Fibroblast of pulmonary artery (primary cell): ENCODE data around the gene CCDC171.
A peak's percentile ranks its signal among the peaks of the same experiment; 100 is the strongest.

Experiments
- DNase-seq: peaks from one replicate; pipeline ENCODE4 v3.0.0-alpha.2; 2010; ENCODE audit warnings: low read depth
- H3K4me3 ChIP-seq: replicated peaks from 2 replicates; pipeline ENCODE4 v1.5.1; 2011; ENCODE audit warnings: low read depth, mild to moderate bottlenecking, control low read depth, low read length, moderate library complexity
- TF ChIP-seq, protein P1 (sequence below): IDR thresholded peaks from 2 replicates; pipeline ENCODE4 v1.5.1; 2011; ENCODE audit warnings: mild to moderate bottlenecking, control low read depth, low read length, inconsistent platforms; ENCODE audit errors: missing control alignments

CCDC171 gene

DNA sequence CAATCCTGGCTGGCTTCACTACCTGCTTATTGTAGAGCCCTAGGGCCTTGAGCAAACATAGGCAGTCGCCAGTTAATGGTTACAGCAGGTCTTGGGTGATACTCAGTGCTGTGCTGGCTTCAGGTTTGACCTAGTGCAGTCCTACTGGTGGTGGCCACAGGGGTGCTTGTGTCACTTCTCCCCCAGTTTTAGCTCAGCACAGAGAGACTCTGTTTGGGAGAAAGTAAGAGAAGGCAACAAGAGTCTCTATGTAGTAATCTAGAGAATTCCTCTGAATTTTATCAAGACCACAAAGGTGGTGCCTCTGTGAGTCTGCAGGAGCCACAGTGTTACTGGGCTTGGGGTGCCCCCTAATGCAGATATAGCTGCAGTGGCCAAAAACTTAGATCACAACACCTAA, 165.6 kb downstream of the CCDC171 start:
- no peak overlapping the region for H3K4me3 ChIP-seq

DNA sequence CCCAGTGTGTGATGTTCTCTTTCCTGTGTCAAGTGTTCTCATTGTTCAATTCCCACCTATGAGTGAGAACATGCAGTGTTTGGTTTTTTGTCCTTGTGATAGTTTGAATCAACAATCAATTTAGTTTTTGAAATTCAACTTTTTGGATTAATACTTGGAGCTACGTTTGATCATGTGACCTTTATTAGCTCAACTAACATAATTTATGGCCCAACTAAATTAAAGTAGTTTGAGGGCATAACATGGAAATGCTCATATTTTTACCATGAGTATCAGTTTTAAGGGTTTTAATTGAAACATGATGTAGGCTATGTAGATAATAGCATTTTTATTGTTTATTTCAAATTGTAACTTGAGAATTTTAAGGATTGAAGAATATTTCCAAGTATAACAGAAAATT, 168.0 kb downstream of the CCDC171 start:
- DNase-seq, result no peak
- TF ChIP-seq, protein P1, sequence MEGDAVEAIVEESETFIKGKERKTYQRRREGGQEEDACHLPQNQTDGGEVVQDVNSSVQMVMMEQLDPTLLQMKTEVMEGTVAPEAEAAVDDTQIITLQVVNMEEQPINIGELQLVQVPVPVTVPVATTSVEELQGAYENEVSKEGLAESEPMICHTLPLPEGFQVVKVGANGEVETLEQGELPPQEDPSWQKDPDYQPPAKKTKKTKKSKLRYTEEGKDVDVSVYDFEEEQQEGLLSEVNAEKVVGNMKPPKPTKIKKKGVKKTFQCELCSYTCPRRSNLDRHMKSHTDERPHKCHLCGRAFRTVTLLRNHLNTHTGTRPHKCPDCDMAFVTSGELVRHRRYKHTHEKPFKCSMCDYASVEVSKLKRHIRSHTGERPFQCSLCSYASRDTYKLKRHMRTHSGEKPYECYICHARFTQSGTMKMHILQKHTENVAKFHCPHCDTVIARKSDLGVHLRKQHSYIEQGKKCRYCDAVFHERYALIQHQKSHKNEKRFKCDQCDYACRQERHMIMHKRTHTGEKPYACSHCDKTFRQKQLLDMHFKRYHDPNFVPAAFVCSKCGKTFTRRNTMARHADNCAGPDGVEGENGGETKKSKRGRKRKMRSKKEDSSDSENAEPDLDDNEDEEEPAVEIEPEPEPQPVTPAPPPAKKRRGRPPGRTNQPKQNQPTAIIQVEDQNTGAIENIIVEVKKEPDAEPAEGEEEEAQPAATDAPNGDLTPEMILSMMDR, result no peak
- no peak overlapping the region for H3K4me3 ChIP-seq

More for the DNA sequence above, 165.6 kb downstream of the CCDC171 start:
- TF ChIP-seq, protein P1, result no peak
- DNase-seq, result no peak

DNA sequence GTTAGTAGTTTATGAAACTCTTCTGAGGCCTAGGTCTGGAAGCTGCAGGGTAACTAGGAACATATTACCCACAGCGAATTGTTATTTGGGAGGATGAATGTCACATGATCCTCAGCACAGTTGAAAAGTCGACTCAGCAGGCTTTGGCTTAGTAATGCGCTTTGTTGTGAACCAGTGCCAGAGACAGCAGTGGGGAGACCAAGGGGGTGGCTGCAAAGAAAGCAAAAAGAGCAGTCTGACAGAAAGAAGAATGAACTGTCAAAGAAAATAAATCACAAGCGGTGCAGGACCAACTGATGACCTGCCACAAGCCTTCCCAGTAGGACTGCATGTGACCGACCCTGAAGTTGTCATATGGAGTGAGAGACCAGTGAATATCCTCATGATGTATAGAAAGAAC, 170.0 kb downstream of the CCDC171 start:
- no peak for DNase-seq
- TF ChIP-seq, protein P1, result no peak
- no peak overlapping the region for H3K4me3 ChIP-seq

DNA sequence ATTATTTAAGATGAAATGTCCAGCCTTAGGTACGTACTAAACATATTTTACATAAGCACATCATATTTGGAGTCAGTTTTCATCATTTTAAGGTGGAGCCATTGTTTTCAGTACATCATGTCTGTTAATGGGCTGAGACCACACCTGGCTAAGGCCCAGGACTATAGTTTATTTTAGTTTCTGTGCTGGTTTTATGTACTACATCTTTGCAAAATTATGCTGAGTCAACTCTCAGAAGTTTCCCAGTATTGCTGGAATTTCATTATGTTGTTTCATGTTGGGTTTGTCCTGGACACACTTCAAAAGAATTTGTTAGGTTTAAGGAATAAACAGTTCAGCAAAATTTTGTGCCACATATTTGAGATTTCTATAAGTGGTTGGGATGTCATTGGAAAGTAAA, 171.2 kb downstream of the CCDC171 start:
- DNase-seq, result peak; percentile 50
- H3K4me3 ChIP-seq, result no peak overlapping the region
- TF ChIP-seq, protein P1, result no peak

DNA sequence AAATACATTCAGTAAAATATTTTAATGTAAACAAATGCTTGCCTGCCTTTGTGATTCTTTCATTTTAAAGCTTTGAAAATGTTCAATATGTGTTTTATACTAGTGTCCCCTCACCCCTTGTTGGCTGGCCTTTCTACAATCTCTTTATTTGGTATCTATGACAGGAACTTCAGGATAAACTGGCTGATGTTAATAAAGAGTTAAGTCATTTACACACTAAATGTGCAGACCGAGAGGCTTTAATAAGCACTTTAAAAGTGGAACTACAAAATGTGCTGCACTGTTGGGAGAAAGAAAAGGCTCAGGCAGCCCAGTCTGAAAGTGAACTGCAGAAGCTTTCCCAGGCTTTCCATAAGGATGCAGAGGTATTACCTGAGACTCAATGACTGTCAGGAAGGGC, 171.8 kb downstream of the CCDC171 start:
- TF ChIP-seq, protein P1, result no peak
- no peak for DNase-seq
- H3K4me3 ChIP-seq, result no peak overlapping the region

DNA sequence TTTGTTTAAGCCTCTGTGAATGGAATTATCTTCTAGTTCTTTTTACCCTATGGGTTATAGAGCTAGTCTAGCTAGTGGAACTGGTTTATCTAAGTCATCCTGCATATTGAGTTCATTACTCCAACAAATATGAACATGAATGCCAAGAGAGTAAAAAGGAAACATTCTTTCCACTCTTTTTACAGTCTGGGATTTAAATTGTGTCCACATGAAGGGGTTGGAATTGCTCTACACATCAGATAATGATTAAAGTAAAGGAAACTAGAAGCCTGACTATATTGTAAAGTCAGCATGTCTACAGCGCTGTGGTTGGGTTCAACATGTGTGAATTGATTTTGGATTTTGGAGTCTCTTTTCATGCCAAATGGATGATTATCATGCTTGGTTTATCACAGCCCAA, 173.1 kb downstream of the CCDC171 start:
- DNase-seq, result no peak
- TF ChIP-seq, protein P1, result no peak
- no peak overlapping the region for H3K4me3 ChIP-seq

DNA sequence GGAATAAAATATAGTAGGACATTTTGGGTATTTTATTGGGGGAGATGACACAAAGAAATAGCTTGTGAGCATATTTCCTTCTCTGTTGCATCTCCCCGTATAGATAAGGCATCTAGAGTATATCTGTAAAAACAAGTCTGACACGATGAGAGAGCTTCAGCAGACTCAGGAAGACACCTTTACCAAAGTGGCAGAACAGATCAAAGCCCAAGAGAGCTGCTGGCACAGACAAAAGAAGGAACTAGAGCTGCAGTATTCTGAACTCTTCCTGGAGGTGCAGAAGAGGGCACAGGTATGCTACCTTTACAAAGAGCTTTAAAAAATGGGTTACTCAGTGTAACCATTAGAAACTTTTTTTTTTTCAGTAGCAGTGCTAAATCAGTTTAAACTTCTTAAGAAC, 176.7 kb downstream of the CCDC171 start:
- H3K4me3 ChIP-seq, result no peak overlapping the region
- TF ChIP-seq, protein P1, result no peak
- DNase-seq, result no peak
